ENCODE results near the gene NUDT1.
A peak's percentile ranks its signal among the peaks of the same experiment; 100 is the strongest.

The NUDT1 gene

DNA sequence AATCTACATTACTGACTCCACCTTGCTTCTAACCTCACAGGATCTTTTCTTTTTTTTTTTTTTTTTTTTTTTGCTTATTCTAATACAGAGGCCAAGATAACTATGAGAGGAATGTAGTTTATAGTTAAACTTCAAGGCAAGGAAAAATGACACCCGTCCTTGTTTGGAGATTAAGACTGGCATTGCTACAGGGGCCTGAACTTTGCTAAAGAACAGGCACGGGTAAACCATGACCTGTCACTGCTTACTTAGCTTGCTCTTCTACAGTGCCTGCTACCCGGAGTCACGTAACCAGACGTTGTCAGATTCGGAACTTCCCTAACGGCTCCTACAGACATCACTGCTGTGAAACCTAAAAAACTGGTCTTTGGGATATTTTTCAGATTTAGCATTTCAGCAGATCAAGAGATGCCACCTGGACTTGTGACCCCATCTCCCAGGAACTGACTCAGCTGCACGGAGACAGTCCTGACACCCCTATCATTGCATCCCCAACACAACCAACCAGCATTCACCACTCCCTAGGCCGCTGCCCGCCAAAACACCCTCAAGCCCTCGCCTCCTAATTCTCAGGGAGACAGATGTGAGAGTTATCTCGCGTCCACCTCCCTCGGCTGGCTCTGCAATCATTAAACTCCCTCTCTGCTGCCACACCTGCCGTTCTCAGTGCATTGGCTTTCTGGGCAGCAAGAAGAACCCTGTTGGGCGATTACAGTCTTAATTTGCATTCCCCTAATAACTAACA is 36.8 kb upstream of the NUDT1 start:
- no peak for DNase-seq

DNA sequence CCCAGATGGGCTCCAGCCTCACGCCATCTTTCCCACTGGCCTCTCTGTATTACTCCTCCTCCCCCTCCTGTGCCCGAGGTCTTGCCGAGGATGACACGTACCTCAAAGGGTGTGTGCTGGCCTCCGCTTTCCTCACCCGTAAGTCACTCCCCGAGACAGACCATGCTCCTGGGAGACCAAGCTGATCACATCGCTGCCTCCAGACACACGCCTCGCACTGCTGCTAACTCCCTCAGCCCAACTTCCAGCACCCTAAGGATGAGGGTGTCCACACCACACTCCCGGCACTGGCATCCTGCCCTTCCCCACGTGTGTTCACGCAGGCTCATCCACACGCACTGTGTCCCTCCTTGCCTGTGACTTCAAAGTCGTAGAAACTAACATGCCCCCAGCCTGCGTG is 33.3 kb upstream of the NUDT1 start:
- DNase-seq: no peak

DNA sequence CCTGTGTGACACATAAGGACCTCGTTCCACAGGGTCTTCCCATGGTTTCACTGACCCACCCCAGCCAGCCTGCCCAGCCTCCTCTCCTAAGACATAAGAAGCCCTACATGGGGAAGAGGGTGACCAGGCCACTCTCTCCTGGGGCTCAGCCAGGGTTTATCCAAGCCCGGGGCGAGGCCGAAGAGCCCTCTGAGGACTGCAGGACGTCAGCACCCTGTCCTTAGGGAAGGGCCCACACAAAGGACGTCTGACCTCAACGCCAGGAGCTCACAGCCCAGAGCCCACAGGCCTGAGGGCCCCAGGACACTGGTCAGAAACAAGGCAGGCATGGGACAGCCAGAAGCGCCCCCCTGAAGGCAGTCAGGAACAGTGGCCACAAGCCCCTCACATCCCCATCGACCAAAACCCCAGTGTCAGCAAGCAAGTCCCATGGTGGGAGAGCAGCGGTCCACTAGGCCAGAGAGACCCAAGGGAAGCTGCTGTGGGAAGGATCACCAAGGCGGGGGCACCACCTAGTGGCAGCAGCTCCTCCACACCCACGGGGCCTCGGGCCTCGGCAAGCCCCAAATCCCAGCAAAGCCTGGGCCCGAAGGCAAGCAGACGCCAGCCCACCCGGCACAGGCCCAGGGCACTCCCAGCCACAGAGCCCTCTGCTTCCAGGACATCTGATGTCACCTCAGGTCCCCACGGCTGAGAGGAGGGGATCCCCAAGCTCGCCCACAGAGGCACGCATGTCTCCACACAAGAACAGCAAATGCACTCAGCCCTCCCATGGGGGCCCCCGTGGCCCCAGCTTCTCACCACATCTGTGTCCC is 32.7 kb upstream of the NUDT1 start:
- DNase-seq: peak; percentile 18

DNA sequence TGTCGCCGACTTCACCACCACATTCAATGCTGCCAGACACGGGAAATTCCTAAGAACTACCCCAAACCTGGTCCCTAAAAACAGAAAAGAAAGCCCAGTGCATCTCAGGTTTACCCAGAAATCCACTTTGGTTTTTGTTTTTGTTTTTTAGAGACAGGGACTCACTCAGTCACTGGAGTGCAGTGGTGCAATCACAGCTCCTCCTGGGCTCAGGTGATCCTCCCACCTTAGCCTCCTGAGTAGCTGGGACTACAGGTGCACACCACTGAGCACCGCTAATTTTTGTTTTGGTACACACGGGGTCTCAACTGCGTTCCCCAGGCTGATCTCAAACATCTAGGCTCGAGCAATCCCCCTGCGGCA is 32.1 kb upstream of the NUDT1 start:
- no peak for DNase-seq

DNA sequence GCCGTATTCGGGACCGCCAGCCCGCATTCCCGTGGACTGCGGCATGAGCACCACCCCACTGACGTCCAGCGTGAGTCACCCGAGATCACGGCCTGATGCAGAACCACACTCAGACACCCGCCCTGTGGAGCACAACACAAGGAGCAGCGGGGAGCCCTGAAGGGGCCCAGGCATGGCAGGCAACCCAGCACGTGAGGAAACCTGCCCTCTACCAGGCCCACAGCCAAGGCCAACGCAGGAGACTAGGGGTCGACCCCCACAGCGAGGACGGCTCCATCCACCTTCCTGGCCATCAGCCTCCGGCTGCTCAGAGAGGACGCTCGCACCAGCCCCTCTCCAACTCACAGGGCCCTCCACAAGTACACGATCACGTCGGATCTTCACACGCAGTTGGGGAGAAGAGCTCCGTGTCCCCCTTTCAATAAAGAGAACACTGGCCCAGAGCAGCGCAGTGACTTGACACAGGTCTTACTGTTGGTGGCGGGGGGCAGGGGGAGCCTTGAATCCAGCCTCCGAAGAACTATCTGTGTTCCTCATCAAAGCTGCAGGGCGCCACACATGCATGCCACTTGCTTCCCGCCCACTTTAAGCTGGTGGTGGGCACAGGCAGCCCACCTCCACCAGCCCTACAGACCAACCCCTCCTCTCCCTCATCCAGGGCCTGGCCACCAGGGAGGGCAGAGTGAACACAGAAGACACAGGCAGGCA is 31.3 kb upstream of the NUDT1 start:
- DNase-seq: no peak

DNA sequence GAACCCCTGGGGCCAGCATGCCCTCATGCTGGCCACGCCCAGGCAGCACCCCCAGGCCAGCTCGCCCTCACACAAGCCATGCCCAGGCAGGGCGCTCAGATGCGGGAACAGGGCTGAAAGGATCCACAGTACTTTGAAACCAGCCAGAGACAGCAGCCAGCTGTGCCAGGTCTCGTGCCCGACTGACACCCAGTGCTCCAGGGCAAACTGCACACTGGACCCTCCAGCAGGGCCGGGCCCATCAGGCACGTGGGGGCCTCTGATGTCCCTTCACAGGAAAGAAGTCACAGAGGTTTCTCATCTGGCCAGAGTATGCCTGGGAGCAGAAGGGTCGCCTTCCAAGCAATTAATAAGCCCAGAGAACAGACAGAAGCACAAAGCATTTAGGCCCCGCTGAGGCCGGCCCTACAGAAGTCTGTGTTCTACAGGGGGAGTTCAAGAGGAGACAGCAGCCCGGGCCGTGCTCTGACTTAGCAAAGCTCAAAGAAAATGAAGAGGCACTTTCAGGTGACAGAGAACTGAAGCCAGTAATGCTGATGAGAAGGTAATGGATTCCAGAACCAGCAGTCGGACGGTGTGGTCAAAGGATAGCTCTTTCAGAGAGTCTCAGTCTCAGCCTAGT is 30.7 kb upstream of the NUDT1 start:
- DNase-seq: no peak

DNA sequence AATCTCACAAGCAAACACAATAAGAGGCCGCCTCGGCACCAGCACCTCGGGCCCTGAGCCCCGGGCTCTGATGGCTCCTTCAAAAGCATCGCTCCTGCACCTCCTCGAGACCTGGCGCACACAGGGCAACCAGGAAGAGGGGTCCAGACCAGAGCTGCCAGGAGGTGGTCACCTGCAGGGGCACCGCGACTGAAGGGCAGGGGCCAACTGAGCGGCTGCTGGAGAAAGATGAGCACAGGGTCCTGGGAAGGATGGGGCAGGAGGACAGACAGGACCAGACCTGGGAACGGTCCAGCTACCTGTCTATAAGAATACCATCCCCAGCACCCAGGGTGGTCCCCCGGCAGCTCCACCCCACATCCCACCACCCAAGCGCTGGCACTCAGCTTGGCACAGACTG is 30.1 kb upstream of the NUDT1 start:
- DNase-seq: no peak

DNA sequence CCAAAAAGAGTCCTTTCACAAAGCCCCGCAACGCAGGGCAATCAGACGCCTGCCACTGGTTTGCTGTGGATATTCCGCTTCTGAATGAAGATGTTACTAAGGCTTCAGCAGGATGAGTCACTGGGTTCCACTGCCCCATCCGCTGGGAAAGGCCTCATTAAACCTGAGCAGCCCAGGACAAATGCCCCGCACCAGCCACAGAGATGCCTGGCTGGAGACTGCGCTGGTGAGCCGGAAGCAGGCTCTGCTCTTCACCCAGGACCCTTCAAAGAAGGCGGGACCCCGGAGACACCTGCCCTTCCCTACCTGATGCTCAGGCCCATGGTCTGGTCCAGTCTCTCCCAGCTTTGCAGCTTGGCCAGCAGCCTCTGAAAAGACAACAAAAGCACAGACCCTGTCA is 29.1 kb upstream of the NUDT1 start:
- no peak for DNase-seq

DNA sequence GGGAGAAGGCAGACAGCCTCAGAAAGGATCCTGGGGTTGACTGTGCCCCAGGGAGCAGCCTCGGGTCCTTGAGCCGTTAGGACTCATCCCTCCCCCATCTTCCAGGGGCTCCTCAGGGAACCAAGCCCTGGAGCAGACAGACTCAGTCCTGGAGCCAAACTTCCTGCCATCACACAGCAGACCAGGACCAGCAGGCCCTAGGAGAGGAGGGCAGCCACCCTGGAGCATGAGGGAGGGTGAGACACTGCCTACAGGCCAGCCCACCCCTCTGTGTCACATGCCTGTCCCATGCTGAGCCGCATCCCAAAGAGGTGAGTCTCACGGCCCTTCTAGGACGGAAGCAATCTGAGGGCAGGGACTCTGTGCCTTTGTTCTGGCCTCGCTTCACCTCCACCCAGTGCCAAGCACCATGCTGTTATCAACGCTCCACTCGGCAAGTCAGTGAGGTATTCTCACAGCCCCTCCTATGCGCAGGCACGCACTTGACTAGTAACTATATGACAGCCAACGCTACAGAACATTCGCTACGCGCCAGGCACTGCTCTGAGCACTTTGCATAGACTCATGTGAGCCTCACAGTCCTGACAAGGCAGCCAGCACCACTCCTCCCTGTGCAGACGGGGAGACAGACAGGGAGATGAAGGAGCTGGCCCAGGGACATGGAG is 28.3 kb upstream of the NUDT1 start:
- no peak for DNase-seq

DNA sequence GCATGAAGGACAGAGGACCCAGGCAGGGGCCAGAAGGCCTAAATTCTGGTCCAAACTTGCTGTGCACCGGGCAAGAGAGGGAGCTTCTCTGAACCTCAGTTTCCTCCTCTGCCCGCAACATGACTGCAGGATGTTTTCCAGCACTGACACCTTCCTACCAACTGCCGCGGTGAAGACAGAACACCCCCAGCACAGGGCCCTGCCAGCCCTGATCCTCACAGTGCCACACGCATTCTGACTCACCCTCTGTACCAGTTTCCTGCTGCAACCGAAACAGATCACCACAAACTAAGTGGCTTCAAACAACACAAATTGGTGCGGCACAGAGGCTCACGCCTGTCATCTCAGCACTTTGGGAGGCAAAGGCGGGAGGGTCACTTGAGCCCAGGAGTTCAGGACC is 27.4 kb upstream of the NUDT1 start:
- DNase-seq: no peak

DNA sequence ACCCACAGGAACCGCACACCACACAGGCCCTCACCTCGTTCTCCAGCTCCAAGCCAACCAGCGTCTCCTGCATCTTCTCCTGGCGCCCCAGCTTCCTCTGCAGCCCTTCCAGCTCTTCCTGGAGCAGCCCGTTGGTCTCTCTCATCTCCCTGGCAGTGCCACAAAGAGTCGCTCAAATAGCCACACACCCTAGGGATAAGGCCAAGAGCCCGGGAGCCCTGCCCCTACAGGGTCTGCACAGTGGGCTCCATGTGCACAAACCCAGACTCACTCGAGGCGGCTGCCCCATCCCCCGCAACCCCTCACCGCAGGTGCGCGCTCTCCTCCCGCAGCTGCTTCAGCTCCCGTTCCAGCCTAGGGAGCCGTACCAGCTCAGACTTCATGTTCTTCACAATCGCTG is 26.2 kb upstream of the NUDT1 start:
- no peak for DNase-seq

DNA sequence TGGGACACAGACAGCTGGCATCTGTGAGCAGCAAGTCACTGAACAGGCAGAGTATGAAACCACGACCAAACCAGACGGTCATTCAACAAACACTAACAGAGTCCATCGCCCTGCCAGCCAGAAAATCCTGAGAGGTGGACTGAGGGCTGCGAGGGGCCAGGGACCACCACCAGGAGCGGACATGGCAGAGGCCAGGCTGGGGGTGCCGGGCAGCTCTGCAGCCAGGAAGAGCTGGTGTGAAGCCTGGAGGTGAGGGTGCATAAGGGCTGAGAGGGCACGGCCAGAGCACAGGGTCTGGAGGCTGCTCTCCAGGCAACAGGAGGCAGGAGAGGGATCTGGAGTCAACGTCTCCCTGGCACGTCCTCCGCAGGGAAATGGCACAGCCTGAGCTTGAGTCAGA is 24.8 kb upstream of the NUDT1 start:
- no peak for DNase-seq

DNA sequence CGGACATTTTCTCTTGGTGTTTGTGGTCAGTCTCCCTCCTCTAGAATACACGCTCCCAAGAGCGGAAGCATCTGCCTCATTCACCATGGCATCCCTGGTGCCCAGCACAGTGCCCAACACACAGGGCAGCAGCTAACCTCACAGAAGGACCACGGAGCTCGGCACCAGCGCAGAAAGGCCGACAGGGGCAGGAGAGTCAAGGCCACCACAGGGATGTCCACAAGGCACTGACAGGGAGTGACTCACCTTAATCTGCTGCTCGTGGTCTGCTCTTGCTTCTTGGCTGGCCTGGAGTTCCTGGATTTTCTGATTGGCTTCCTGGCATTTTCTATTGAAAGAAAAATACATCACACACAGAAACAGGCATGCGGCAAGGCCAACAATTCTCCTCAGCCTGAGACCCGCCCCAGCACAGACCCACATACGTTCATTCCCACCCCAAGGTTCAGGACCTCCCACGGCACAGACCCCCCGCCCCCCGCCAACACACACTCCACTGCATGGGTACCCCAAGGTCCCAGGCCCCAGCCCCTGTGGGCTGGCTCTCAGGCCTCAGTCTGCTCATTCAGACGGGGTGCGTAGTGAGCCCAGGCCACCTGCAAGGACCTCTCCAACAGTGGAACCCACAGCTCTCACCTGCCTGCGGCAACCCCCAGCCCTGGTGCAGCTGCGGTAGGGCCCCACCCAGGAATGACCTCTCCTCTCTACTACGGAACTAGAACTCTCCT is 24.1 kb upstream of the NUDT1 start:
- DNase-seq: no peak

DNA sequence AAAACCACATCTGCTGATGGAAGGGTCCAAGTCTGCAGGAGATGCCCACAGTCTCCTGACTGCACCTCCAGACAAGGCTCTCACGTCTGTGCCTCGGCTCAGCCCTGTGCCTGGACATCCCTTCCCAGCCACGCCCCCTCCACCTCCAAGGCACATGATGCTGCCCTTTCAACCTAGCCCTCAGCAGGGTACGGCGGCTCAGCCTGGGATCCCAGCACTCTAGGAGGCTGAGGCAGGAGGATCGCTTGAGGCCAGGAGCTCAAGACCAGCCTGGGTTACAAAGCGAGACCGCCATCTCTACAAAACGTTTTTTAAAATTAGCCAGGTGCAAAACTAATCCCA is 23.6 kb upstream of the NUDT1 start:
- DNase-seq: no peak

DNA sequence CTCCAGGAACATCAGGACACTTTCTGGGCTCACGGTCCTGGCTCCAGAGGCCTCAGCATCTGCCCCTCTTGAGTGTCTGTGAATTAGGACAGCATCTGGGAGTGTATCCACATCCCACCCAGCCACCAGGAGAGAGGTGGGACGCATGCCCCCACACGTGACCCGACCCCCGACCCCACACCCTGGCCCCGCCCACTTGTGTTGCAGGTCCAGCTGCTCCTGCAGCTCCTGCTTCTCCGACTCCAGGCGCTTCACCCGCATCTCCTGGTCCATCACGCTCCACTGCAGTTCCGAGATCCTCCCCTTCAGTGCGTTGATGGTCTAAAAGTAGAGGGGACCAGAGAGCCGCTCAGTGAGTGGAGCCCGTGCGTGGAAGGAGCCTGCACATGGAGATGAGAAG is 22.9 kb upstream of the NUDT1 start:
- no peak for DNase-seq

DNA sequence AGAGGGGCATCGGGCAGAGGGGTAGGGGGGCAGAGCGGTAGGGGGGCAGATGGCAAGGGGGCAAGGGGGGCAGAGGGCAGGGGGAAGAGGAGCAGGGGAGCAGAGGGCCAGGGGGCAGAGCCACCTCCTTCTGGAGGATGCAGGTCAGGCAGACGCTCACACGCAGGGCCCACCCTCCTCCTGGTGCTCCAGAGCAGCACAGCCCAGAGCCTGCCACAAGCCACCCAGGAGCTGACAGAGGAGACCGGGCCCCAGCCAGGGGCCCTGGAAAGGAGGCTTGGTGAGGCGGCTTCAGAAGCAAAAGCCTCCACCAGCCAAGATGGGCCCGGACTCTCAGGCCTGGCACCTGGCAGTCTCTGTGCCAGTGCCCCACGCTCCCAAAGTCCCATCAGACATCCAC is 22.4 kb upstream of the NUDT1 start:
- no peak for DNase-seq

DNA sequence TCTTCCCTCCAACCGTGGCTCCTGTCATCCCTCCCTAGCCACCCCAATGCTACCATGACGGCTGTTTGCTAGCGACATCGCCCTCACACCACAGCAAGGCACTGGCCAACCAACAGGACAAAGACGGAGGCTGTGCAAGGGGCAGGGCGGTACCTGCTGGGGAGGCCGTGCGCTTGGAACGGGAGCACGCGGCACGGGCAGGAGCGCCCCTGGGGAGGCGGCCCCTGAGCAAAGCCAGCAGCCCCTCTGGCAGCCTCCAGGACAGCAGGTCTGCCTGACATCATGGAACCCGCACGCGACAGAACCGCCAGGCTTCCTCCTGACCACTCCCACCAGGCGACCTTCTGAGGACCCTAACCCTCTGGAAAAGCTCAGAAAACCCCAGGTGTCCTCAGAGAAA is 22.0 kb upstream of the NUDT1 start:
- DNase-seq: no peak

DNA sequence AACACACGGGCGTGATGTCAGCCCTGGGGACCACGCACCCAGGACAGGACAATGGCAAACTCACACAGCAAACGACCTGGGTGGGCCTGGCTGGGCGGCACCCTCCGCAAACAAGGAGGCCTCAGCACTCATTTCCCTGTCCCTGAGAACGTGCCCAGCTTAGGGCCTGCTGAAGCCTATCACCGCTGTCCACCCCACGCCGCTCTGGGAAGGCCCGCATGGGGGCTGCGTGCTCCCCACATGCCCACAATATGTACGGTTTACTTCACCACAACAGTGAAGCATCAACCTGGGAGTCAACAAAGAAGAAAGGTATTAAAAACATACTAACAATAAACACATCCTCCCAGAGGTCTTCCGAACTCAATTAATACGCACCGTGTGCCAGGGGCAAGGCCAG is 21.5 kb upstream of the NUDT1 start:
- no peak for DNase-seq

DNA sequence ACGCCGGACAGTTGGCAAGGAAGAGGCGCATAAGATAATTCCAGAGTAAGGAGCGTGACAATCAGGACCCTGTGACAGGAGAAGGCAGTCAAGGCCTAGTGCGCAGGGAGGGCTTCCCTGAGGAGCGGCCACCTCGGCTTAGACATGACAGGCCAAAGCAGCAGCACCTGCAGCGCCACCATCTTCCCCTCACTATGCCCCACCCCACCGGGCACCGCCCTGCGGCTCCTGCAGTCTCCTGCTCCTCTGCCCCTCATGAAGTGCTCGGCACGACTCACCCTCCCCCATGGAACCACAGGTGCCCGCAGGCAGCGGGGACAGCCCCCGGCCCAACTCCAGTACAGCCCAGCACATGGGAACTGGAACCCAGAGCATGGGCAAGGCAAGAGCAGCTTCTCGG is 21.1 kb upstream of the NUDT1 start:
- no peak for DNase-seq

DNA sequence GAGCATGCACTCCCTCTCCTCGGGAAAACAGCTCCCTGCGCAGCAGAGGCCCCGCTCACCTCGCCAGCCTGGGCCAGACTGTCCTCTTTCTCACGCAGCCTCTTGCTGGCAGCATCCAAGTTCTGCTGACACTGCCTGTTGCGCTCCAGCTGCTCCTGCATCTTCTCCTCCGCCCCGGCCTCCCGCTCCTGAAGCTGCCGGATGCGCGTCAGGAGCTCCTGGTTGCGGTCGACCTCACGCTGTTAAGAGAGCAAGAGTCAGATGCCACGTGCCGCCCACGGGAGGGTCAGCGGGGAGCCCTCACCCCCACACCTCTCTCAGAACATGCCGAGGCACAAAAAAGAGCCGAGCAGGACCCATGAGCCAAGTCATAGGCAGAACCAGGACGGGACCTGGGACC is 19.5 kb upstream of the NUDT1 start:
- DNase-seq: no peak

DNA sequence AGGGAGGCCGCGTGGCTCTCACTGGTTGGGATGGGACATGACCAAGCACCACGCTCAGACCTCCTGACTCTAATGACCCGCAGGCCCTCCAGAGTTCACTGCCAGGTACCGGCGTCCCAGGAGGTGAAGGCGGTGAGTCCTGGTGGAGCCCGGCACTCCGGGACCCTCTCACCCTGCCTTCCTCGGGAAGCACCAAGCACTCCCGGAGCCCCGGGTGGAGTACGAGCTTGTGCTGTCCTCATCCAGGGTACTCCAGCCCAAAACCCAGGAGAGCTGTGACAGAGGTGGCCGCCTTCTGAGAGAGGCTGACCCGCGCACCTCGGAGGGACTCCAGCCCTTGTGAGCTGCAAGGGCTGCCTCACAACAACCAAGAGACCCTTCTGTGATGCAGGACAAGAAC is 18.7 kb upstream of the NUDT1 start:
- DNase-seq: no peak

DNA sequence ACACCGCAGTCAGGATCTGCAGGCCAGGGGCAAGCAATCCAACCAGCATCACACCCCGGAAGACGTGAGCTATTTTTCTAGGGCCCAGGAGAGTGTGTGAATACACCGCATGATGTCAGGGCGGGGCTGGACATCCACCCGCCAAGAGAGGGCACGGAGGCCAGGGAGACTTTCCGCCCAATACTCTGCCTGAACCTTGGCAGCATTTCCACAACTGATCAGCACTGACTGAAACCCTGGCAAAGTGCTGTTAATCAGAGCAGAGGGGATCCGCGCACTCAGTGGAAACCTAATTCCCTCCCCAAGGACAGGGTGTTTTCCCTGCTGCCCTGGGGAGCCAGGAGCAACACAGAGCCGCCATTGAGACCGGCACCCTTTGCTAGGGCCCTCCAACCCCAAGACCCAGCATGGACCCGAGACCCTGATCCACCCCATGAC is 17.5 kb upstream of the NUDT1 start:
- no peak for DNase-seq

DNA sequence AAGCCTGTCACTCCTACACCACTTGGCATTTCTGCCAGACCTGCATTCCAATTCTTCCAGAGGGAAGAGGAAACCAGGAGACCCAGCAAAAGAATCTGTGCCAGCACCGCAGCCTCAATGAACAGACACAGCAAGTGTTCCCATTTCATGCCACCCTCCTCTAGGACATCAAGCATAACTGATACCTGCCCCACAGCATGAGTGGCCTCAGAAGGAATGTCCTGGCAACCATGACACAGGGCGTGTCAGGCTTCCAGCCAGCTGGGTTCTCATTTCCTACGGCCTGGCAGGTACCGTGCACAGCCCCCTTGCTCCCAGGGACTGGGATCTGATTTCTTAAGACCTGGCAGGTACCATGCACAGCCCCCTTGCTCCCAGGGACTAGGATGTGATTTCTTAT is 17.1 kb upstream of the NUDT1 start:
- DNase-seq: no peak
